Common myeloid progenitor, CD34-positive (primary cell): ENCODE measurements around the gene MLF2.
"Not testable (repeated sequence)": the region's sequence is repeated elsewhere in the genome, so short reads cannot be mapped to it uniquely, and the experiment has no call there.

ENCODE experiments used
- CTCF ChIA-PET: fragments of 350-600 bp; sonication (Branson Sonifier 250); formaldehyde crosslinking; loops from one replicate; lab custom pipeline; 2021; ENCODE audit warnings: antibody characterized with exemption; lab: Charles Lee
- POLR2A ChIA-PET: fragments of 350-600 bp; sonication (Branson Sonifier 250); formaldehyde crosslinking; loops from one replicate; lab custom pipeline; 2021; ENCODE audit warnings: antibody characterized with exemption; lab: Charles Lee
- DNase-seq, 3 donors: peaks; one replicate each; pipeline versions ENCODE4 v3.0.0 to v3.0.0-alpha.2; 2013
- H3K27ac ChIP-seq, 2 experiments: 1 replicate in 1 of 2; 2 replicates in 1 of 2; pipeline ENCODE4 v1.7.0; 2013; ENCODE audit warnings: inconsistent platforms in 2 of 2, low read length in 2 of 2, mild to moderate bottlenecking in 2 of 2, low read depth in 1 of 2, moderate library complexity in 1 of 2; ENCODE audit not compliant: severe bottlenecking in 2 of 2, insufficient read depth in 1 of 2, poor library complexity in 1 of 2
- H3K27me3 ChIP-seq, 5 experiments: replicated peaks in 2 of 5; 1 replicate in 3 of 5; 2 replicates in 2 of 5; pipeline versions ENCODE4 v1.6.1 to v1.7.0; 2013; ENCODE audit warnings: low read length in 4 of 5, mild to moderate bottlenecking in 2 of 5, moderate library complexity in 2 of 5, inconsistent platforms in 1 of 5; ENCODE audit not compliant: insufficient read depth in 5 of 5, control insufficient read depth in 4 of 5
- H3K36me3 ChIP-seq, 4 experiments: 1 replicate in 2 of 4; 2 replicates in 2 of 4; pipeline versions ENCODE4 v1.6.1 to v1.7.0; 2013; ENCODE audit warnings: low read length in 3 of 4, control low read depth in 1 of 4, mild to moderate bottlenecking in 1 of 4; ENCODE audit not compliant: control insufficient read depth in 4 of 4, insufficient read depth in 4 of 4
- H3K4me1 ChIP-seq, 4 experiments: 1 replicate in 3 of 4; 2 replicates in 1 of 4; pipeline versions ENCODE4 v1.6.1 to v1.7.1; 2013; ENCODE audit warnings: low read length in 3 of 4, mild to moderate bottlenecking in 3 of 4, control low read depth in 1 of 4, inconsistent platforms in 1 of 4, moderate library complexity in 1 of 4; ENCODE audit not compliant: control insufficient read depth in 4 of 4, insufficient read depth in 4 of 4; ENCODE audit errors: control extremely low read depth in 1 of 4
- H3K4me3 ChIP-seq, 7 experiments: 1 replicate in 4 of 7; 2 replicates in 3 of 7; pipeline versions ENCODE4 v1.5.1 to v1.7.0; 2013; ENCODE audit warnings: mild to moderate bottlenecking in 7 of 7, low read length in 6 of 7, moderate library complexity in 6 of 7, inconsistent platforms in 2 of 7, low read depth in 2 of 7, control low read depth in 1 of 7; ENCODE audit not compliant: insufficient read depth in 4 of 7, control insufficient read depth in 1 of 7; ENCODE audit errors: extremely low read depth in 1 of 7
- H3K9me3 ChIP-seq, 5 experiments: 1 replicate in 4 of 5; 2 replicates in 1 of 5; pipeline versions ENCODE4 v1.6.1 to v1.7.1; 2013; ENCODE audit warnings: low read length in 4 of 5, mild to moderate bottlenecking in 2 of 5, inconsistent platforms in 1 of 5, low read depth in 1 of 5, moderate library complexity in 1 of 5; ENCODE audit not compliant: control insufficient read depth in 4 of 5, insufficient read depth in 2 of 5; ENCODE audit errors: control extremely low read depth in 1 of 5
- WGBS: methylation state at CpG from one replicate; pipeline ENCODE4 v1.1.5; 2013; ENCODE audit not compliant: insufficient coverage; 5-methylcytosine and 5-hydroxymethylcytosine counted together

Gene MLF2

DNA sequence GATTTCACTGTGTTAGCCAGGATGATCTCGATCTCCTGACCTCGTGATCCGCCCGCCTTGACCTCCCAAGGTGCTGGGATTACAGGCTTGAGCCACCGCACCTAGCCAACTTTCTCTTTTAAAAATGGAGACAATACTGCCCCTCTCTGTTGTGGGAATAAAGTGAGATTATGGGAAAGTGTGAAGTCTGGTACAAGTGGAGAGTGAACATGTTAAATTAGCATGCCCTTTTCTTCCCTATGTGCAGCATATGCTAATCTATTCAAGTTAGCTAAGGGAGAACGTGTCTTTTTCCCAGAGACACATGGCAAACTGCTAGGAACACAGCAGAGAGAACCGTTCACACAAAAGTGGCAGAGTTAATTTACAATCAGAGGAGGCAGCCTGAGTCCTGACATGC, 27.6 kb downstream of the MLF2 start:
- Histone ChIP-seq H3K4me1 (peaks cover 8 to 23% (median 13%) of the 10 kb centered on the region in 4 experiments), H3K27me3 (no peaks in the 10 kb centered on the region), H3K27ac (no peak overlapping the region), H3K4me3 (no peak overlapping the region), H3K9me3 (no peaks in the 10 kb centered on the region), H3K36me3 (peaks cover 5 to 34% (median 31%) of the 10 kb centered on the region in 4 experiments)
- CTCF ChIA-PET: interaction anchor here (1.2 to 3.8 kb wide), 7 partner anchors 8 to 147 kb away, joined by 3 to 26 read pairs (median 6); partner anchors contain the start of genes MLF2 and SPSB2
- 91% methylated on average over 3 of the region's 7 CpGs for WGBS
- no peak for DNase-seq
- POLR2A ChIA-PET: no interaction called here

DNA sequence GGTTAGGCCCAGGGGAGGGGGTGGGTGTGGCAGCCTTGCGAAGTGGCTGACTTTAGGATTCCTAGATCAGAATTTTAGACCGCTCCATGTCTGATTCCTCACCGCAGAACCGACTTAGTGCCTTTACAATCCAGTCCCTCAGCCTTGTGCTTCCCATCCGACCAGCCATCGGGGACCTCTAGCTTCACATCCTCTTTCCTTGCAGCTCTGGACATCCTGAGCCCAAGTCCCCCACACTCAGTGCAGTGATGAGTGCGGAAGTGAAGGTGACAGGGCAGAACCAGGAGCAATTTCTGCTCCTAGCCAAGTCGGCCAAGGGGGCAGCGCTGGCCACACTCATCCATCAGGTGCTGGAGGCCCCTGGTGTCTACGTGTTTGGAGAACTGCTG, 28.5 kb downstream of the MLF2 start:
- H3K4me3 ChIP-seq: peak overlapping the region; percentile 28 to 91 (median 71)
- ChIA-PET CTCF (interaction anchor here (0.6 to 3.8 kb wide), 10 partner anchors 9 to 173 kb away, joined by 3 to 26 read pairs (median 6); partner anchors contain the start of genes MLF2 and ZNF384), POLR2A (interaction anchor here (0.6 to 2.0 kb wide), 7 partner anchors 21 to 68 kb away, joined by 3 to 33 read pairs (median 4); partner anchors contain the start of genes MLF2 and ZNF384)
- H3K27me3 ChIP-seq: no peaks in the 10 kb centered on the region
- H3K36me3 ChIP-seq: peaks cover 5 to 24% (median 21%) of the 10 kb centered on the region in 4 experiments
- 1% methylated on average over 9 of the region's 10 CpGs for WGBS
- H3K4me1 ChIP-seq: peaks cover 8 to 23% (median 13%) of the 10 kb centered on the region in 4 experiments
- no peaks in the 10 kb centered on the region for H3K9me3 ChIP-seq
- H3K27ac ChIP-seq: peak overlapping the region; percentile 40 to 87
- no peak for DNase-seq

DNA sequence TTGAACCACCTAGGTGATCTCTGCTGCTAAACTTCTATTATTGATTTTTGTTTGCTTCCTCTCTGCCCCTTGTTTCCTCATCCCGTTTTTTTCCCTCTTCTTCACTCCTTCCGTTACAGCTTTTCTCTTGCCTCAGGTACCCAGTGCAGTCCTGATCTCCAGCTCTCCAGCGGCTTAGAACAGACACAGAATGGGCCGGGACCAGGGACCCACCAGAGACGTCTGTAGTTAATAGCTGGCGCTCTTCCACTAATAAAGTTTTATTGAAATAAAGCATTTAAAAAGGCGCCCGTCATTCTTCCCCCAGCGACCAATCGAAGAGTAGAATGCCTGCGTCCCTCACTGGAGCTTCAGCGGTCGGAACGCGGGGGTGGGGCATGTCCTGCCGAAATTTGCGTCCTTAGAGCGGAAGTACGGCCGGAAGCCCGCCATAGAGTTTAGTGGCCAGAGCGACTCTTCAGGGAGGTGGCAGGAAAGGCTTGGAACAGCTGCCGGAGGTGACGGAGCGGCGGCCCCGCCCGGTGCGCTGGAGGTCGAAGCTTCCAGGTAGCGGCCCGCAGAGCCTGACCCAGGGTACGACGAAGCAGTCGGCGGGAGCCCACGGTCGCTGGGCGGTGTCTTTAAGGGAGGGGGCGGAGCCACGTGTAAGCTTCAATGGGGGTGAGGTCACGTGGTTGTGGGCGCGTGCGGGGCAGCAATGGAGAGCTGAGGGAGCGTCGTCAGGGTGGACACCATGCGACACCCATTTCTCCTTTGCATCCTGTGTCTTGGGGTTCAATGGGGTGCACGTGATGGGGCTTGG, 29.1 kb downstream of the MLF2 start, which contains the start of gene COPS7A:
Gene COPS7A (plus strand): TSS at position 440 of the 802 bp plus-strand sequence. CDS start 611 bp downstream, outside the sequence.
- CTCF ChIA-PET: interaction anchor here (0.6 to 3.8 kb wide), 13 partner anchors 9 to 174 kb away, joined by 3 to 26 read pairs (median 3); partner anchors contain the start of genes MLF2 and ZNF384

DNA sequence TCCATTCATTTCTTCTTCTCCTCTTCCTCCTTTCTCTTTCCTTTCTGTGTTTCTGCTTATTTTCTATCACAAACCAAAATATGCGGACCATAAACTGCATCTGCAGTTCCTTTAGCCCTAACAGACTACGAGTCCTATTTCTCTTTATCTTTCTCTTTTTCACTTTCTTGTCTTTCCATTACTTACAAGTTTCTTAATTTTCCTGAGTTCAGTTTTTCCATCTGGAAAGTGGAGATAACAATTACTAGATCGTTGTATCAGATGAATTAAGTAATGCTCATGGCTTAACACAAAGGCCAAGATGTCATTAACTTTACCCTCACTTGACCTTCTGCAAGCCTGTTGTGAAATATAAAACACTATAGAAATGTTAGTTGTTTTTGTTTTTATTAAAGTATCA, 30.1 kb downstream of the MLF2 start:
- CTCF ChIA-PET: interaction anchor here (0.7 to 3.8 kb wide), 9 partner anchors 8 to 160 kb away, joined by 3 to 26 read pairs (median 6); partner anchors contain the start of genes MLF2 and ZNF384
- Histone ChIP-seq H3K9me3 (no peaks in the 10 kb centered on the region), H3K36me3 (peaks cover 3 to 9% (median 7%) of the 10 kb centered on the region in 4 experiments), H3K27me3 (no peaks in the 10 kb centered on the region), H3K4me3 (peak overlapping the region in 2 of 7 experiments; percentile 75 to 91), H3K27ac (peak overlapping the region in 1 of 2 experiments; percentile 87), H3K4me1 (peaks cover 8 to 23% (median 13%) of the 10 kb centered on the region in 4 experiments)
- DNase-seq: no peak
- POLR2A ChIA-PET: interaction anchor here (1.4 to 2.0 kb wide), 2 partner anchors 30 to 34 kb away, joined by 10 to 33 read pairs; partner anchors contain the start of genes MLF2 and ZNF384
- WGBS: 94% methylated on average over 2 of the region's 3 CpGs

More for the DNA sequence above, 29.1 kb downstream of the MLF2 start, which contains the start of gene COPS7A:
- Histone ChIP-seq H3K4me1 (peaks cover 8 to 23% (median 13%) of the 10 kb centered on the region in 4 experiments), H3K36me3 (peaks cover 5 to 18% (median 15%) of the 10 kb centered on the region in 4 experiments), H3K27me3 (no peaks in the 10 kb centered on the region), H3K9me3 (no peaks in the 10 kb centered on the region), H3K27ac (peak within 1 kb of the TSS; percentile 51 to 87), H3K4me3 (peak within 1 kb of the TSS; percentile 37 to 91 (median 75))
- WGBS: under 1% methylated on average over 45 of the region's 49 CpGs
- peak; percentile 99 to 100 (median 100) for DNase-seq
- POLR2A ChIA-PET: interaction anchor here (0.6 to 2.0 kb wide), 7 partner anchors 22 to 253 kb away, joined by 3 to 33 read pairs (median 4); partner anchors contain the start of genes MLF2, VAMP1 and ZNF384

DNA sequence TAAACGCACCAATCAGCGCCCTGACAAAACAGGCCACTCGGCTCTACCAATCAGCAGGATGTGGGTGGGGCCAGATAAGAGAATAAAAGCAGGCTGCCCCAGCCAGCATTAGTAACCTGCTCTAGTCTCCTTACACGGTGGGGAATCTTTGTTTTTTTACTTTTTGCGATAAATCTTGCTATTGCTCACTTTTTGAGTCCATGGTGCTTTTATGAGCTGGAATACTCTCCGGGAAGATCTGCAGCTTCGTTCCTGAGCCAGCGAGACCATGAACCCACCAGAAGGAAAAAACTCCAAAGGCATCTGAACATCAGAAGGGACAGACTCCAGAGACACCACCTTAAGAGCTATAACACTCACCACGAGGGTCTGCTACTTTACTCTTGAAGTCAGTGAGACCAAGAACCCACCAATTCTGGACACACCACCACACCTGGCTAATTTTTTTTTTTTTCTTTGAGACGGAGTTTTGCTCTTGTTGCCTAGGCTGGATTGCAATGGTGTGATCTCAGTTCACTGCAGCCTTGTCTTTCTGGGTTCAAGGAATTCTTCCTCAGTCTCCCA, 36.0 kb downstream of the MLF2 start:
- H3K9me3 ChIP-seq: no peaks in the 10 kb centered on the region
- H3K27ac ChIP-seq: no peak overlapping the region
- H3K4me3 ChIP-seq: no peak overlapping the region
- DNase-seq: no peak
- no peaks in the 10 kb centered on the region for H3K27me3 ChIP-seq
- H3K4me1 ChIP-seq: no peaks in the 10 kb centered on the region
- no peaks in the 10 kb centered on the region for H3K36me3 ChIP-seq
- ChIA-PET POLR2A (interaction anchor here (0.6 kb wide), 1 partner anchor 144 kb away, joined by 3 read pairs; no protein-coding TSS in a partner anchor), CTCF (interaction anchor here (0.8 kb wide), 1 partner anchor 37 kb away, joined by 3 read pairs; no protein-coding TSS in a partner anchor)
- WGBS: 80% methylated on average over 4 of the region's 10 CpGs

DNA sequence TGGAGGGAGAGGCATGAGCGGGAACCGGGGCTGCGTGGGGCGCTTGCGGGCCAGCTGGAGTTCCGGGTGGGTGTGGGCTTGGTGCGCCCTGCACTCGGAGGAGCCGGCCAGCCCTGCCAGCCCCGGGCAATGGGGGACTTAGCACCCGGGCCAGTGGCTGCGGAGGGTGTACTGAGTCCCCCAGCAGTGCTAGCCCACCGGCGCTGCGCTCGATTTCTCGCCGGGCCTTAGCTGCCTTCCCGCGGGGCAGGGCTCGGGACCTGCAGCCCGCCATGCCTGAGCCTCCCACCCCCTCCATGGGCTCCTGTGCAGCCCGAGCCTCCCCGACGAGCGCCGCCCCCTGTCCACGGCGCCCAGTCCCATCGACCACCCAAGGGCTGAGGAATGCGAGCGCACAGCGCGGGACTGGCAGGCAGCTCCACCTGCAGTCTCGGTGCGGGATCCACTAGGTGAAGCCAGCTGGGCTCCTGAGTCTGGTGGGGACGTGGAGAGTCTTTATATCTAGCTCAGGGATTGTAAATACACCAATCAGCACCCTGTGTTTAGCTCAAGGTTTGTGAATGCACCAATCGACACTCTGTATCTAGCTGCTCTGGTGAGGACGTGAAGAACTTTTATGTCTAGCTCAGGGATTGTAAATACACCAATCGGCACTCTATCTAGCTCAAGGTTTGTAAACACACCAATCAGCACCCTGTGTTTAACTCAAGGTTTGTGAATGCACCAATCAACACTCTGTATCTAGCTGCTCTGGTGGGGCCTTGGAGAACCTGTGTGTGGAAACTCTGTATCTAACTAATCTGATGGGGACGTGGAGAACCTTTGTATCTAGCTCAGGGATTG, 36.7 kb downstream of the MLF2 start:
- POLR2A ChIA-PET, H3K27ac ChIP-seq, DNase-seq, H3K36me3 ChIP-seq, H3K27me3 ChIP-seq, H3K9me3 ChIP-seq, H3K4me3 ChIP-seq, H3K4me1 ChIP-seq: not testable (repeated sequence)
- no CpG with 5 or more reads among the region's 41 CpGs for WGBS
- CTCF ChIA-PET: interaction anchor here (0.8 to 1.7 kb wide), 3 partner anchors 20 to 56 kb away, joined by 3 read pairs; no protein-coding TSS in a partner anchor
